GM23338 (cell line): ENCODE results near the gene FAM120A. TPM values are rescaled to one million over a fixed set of nuclear protein-coding genes. Genes with fewer than 3 reads are reported as not detected.

ENCODE experiments used
- ATAC-seq: fragments of 200-7000 bp; cut with Tn5 transposase; 3 replicates; pipeline ENCODE4 v1.9.1; 2020
- DNase-seq: peaks from one replicate; pipeline ENCODE4 v3.0.0-alpha.2; 2015; ENCODE audit warnings: low spot score
- H2AFZ ChIP-seq: fragments of 200-600 bp; sonication (generic); 2 replicates; pipeline ENCODE4 v1.8.0; 2016; ENCODE audit warnings: antibody characterized with exemption, mild to moderate bottlenecking, moderate library complexity
- H3F3A ChIP-seq: fragments of 200-600 bp; sonication (generic); replicated peaks from 2 replicates; pipeline ENCODE4 v1.8.0; 2017; ENCODE audit warnings: antibody characterized with exemption, mixed run types, low read depth
- H3K27ac ChIP-seq: fragments of 200-600 bp; sonication (generic); 2 replicates; pipeline ENCODE4 v1.6.1; 2016; ENCODE audit warnings: low read depth
- H3K27me3 ChIP-seq: fragments of 200-600 bp; sonication (generic); 2 replicates; pipeline ENCODE4 v1.8.0; 2016; ENCODE audit warnings: mild to moderate bottlenecking, mixed run types, moderate library complexity; ENCODE audit not compliant: insufficient read depth
- H3K36me3 ChIP-seq: fragments of 200-600 bp; sonication (generic); 2 replicates; pipeline ENCODE4 v1.8.0; 2016; ENCODE audit warnings: mild to moderate bottlenecking; ENCODE audit not compliant: insufficient read depth
- H3K4me1 ChIP-seq: fragments of 200-600 bp; sonication (generic); 2 replicates; pipeline ENCODE4 v1.8.0; 2016; ENCODE audit warnings: mild to moderate bottlenecking, moderate library complexity; ENCODE audit not compliant: insufficient read depth
- H3K4me2 ChIP-seq: fragments of 200-600 bp; sonication (generic); 2 replicates; pipeline ENCODE4 v1.7.1; 2017; ENCODE audit warnings: mixed run types
- H3K4me3 ChIP-seq: fragments of 200-600 bp; sonication (generic); 2 replicates; pipeline ENCODE4 v1.6.1; 2016; ENCODE audit warnings: mixed run types
- H3K79me2 ChIP-seq: fragments of 200-600 bp; sonication (generic); replicated peaks from 2 replicates; pipeline ENCODE4 v1.8.0; 2017; ENCODE audit warnings: mild to moderate bottlenecking; ENCODE audit not compliant: insufficient read depth
- H3K9me2 ChIP-seq: fragments of 200-600 bp; sonication (generic); 2 replicates; pipeline ENCODE4 v1.8.0; 2017; ENCODE audit not compliant: insufficient read depth
- H4K20me1 ChIP-seq: fragments of 200-600 bp; sonication (generic); replicated peaks from 2 replicates; pipeline ENCODE4 v1.8.0; 2017; ENCODE audit warnings: mild to moderate bottlenecking; ENCODE audit not compliant: insufficient read depth
- H3K27ac Mint-ChIP-seq: 2 replicates; pipeline ENCODE4 v1.8.0; 2020; ENCODE audit warnings: inconsistent platforms, mild to moderate bottlenecking, moderate library complexity, mixed read lengths
- H3K27me3 Mint-ChIP-seq: 3 replicates; pipeline ENCODE4 v1.8.0; 2022; ENCODE audit warnings: low read depth, mild to moderate bottlenecking, moderate library complexity, mixed read lengths, inconsistent platforms; ENCODE audit not compliant: insufficient read depth, poor library complexity
- H3K36me3 Mint-ChIP-seq: 3 replicates; pipeline ENCODE4 v1.8.0; 2021; ENCODE audit warnings: low read depth, mild to moderate bottlenecking, inconsistent platforms, moderate library complexity, mixed read lengths
- H3K4me1 Mint-ChIP-seq: 3 replicates; pipeline ENCODE4 v1.8.0; 2020; ENCODE audit warnings: mild to moderate bottlenecking, inconsistent platforms, mixed read lengths
- H3K4me3 Mint-ChIP-seq: 3 replicates; pipeline ENCODE4 v1.8.0; 2021; ENCODE audit warnings: moderate library complexity, mild to moderate bottlenecking, inconsistent platforms, mixed read lengths
- H3K9me3 Mint-ChIP-seq: 3 replicates; pipeline ENCODE4 v1.8.0; 2020; ENCODE audit warnings: moderate library complexity, mild to moderate bottlenecking, inconsistent platforms, mixed read lengths
- CREB1 ChIP-seq: fragments of 250-450 bp; sonication (Bioruptor Pico); IDR thresholded peaks from 2 replicates; pipeline ENCODE4 v1.5.0; 2020; ENCODE audit warnings: low read depth, mild to moderate bottlenecking, moderate library complexity
- EZH2 ChIP-seq: fragments of 200-600 bp; sonication (generic); IDR thresholded peaks from one replicate; pipeline ENCODE4 v1.8.0; 2017; ENCODE audit warnings: antibody characterized with exemption, mild to moderate bottlenecking, low read depth; ENCODE audit not compliant: unreplicated experiment
- NANOG ChIP-seq: IDR thresholded peaks from 2 replicates; pipeline ENCODE4 v1.6.1; 2016; ENCODE audit warnings: antibody characterized with exemption, borderline replicate concordance
- STAT1 ChIP-seq: IDR thresholded peaks from one replicate; pipeline ENCODE4 v1.6.1; 2016; ENCODE audit warnings: antibody characterized with exemption; ENCODE audit not compliant: unreplicated experiment
- polyA plus RNA-seq: library from polyadenylated mRNA; unstranded; fragments of >200 nt; fragmentation: Nextera tagmentation; extraction: Ambion mirVana; gene quantifications from 2 replicates; pipeline ENCODE4 v1.2.1, GENCODE V29; 2016
- total RNA-seq: library from RNA; depleted of rRNA; stranded (reverse); fragments of >200 nt; shearing (Covaris generic); gene quantifications from 2 replicates; pipeline ENCODE4 v1.2.3, GENCODE V29; 2014
- TF ChIP-seq, protein P1 (sequence below): IDR thresholded peaks from 2 replicates; pipeline ENCODE4 v1.6.1; 2016; ENCODE audit warnings: antibody characterized with exemption
- TF ChIP-seq, protein P2 (sequence below): IDR thresholded peaks from one replicate; pipeline ENCODE4 v1.6.1; 2018; ENCODE audit warnings: antibody characterized with exemption; ENCODE audit not compliant: unreplicated experiment
- TF ChIP-seq, protein P3 (sequence below): fragments of 250-450 bp; sonication (Bioruptor Pico); IDR thresholded peaks from 2 replicates; pipeline ENCODE4 v1.5.0; 2020; ENCODE audit warnings: mild to moderate bottlenecking, moderate library complexity
- TF ChIP-seq, protein P4 (sequence below), 2 experiments: fragments of 200-600 bp in 1 of 2; sonication (generic) in 1 of 2; conservative IDR thresholded peaks; 2 replicates each; pipeline versions ENCODE4 v1.5.1 to v1.6.1; 2016 to 2017; ENCODE audit warnings: antibody characterized with exemption in 2 of 2, low read depth in 2 of 2, mild to moderate bottlenecking in 2 of 2, moderate library complexity in 1 of 2

FAM120A gene
- total and polyA plus RNA-seq, 2 experiments from 2014 or later = 28.2 to 52.5 TPM

DNA sequence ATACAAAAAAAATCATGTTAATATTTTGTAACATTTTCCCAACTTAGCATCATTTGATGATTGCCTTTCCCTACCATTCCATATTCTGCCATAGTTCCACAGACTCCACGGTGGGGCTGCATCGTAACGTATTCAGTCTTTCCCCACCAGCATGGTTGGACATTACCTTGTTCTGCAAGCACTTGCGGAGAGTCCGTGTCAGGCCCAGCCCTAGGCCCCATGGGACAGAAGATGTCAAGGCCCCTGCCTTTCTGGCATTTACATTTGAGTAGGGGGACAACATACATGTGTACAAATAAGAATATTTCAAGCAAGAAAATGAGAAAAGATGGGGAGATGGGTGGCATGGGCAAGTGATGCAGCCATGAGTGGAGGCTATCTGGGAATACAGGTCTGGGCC, 116.7 kb downstream of the FAM120A start:
- DNase-seq (no peak), ATAC-seq (no peak)
- Histone ChIP-seq H3K4me3 (no peak overlapping the region), H4K20me1 (no peaks in the 10 kb centered on the region), H3K27me3 (no peaks in the 10 kb centered on the region), H3K79me2 (no peaks in the 10 kb centered on the region), H3K27ac (no peak overlapping the region), H3K9me2 (no peaks in the 10 kb centered on the region), H3K4me2 (no peak overlapping the region), H3F3A (peaks cover 12% of the 10 kb centered on the region; the same call in 1 of the 2 replicates), H3K36me3 (no peaks in the 10 kb centered on the region), H3K4me1 (0 out of 2 replicates have a peak, but pooled peaks cover 2% of the 10 kb centered on the region), H2AFZ (no peak overlapping the region)
- Mint-ChIP-seq H3K27me3 (peaks cover 14% of the 10 kb centered on the region), H3K9me3 (peaks cover 7% of the 10 kb centered on the region; the same call in 2 of the 3 replicates), H3K27ac (no peak overlapping the region), H3K36me3 (peaks cover 23% of the 10 kb centered on the region), H3K4me3 (no peak overlapping the region), H3K4me1 (peaks cover 22% of the 10 kb centered on the region)
- TF ChIP-seq NANOG (no peak), STAT1 (no peak), EZH2 (no peak), CREB1 (CRISPR knock-in tag) (no peak)
- TF ChIP-seq, protein P1, sequence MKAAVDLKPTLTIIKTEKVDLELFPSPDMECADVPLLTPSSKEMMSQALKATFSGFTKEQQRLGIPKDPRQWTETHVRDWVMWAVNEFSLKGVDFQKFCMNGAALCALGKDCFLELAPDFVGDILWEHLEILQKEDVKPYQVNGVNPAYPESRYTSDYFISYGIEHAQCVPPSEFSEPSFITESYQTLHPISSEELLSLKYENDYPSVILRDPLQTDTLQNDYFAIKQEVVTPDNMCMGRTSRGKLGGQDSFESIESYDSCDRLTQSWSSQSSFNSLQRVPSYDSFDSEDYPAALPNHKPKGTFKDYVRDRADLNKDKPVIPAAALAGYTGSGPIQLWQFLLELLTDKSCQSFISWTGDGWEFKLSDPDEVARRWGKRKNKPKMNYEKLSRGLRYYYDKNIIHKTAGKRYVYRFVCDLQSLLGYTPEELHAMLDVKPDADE = no peak
- TF ChIP-seq, protein P2, sequence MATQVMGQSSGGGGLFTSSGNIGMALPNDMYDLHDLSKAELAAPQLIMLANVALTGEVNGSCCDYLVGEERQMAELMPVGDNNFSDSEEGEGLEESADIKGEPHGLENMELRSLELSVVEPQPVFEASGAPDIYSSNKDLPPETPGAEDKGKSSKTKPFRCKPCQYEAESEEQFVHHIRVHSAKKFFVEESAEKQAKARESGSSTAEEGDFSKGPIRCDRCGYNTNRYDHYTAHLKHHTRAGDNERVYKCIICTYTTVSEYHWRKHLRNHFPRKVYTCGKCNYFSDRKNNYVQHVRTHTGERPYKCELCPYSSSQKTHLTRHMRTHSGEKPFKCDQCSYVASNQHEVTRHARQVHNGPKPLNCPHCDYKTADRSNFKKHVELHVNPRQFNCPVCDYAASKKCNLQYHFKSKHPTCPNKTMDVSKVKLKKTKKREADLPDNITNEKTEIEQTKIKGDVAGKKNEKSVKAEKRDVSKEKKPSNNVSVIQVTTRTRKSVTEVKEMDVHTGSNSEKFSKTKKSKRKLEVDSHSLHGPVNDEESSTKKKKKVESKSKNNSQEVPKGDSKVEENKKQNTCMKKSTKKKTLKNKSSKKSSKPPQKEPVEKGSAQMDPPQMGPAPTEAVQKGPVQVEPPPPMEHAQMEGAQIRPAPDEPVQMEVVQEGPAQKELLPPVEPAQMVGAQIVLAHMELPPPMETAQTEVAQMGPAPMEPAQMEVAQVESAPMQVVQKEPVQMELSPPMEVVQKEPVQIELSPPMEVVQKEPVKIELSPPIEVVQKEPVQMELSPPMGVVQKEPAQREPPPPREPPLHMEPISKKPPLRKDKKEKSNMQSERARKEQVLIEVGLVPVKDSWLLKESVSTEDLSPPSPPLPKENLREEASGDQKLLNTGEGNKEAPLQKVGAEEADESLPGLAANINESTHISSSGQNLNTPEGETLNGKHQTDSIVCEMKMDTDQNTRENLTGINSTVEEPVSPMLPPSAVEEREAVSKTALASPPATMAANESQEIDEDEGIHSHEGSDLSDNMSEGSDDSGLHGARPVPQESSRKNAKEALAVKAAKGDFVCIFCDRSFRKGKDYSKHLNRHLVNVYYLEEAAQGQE = no peak
- TF ChIP-seq, protein P3, sequence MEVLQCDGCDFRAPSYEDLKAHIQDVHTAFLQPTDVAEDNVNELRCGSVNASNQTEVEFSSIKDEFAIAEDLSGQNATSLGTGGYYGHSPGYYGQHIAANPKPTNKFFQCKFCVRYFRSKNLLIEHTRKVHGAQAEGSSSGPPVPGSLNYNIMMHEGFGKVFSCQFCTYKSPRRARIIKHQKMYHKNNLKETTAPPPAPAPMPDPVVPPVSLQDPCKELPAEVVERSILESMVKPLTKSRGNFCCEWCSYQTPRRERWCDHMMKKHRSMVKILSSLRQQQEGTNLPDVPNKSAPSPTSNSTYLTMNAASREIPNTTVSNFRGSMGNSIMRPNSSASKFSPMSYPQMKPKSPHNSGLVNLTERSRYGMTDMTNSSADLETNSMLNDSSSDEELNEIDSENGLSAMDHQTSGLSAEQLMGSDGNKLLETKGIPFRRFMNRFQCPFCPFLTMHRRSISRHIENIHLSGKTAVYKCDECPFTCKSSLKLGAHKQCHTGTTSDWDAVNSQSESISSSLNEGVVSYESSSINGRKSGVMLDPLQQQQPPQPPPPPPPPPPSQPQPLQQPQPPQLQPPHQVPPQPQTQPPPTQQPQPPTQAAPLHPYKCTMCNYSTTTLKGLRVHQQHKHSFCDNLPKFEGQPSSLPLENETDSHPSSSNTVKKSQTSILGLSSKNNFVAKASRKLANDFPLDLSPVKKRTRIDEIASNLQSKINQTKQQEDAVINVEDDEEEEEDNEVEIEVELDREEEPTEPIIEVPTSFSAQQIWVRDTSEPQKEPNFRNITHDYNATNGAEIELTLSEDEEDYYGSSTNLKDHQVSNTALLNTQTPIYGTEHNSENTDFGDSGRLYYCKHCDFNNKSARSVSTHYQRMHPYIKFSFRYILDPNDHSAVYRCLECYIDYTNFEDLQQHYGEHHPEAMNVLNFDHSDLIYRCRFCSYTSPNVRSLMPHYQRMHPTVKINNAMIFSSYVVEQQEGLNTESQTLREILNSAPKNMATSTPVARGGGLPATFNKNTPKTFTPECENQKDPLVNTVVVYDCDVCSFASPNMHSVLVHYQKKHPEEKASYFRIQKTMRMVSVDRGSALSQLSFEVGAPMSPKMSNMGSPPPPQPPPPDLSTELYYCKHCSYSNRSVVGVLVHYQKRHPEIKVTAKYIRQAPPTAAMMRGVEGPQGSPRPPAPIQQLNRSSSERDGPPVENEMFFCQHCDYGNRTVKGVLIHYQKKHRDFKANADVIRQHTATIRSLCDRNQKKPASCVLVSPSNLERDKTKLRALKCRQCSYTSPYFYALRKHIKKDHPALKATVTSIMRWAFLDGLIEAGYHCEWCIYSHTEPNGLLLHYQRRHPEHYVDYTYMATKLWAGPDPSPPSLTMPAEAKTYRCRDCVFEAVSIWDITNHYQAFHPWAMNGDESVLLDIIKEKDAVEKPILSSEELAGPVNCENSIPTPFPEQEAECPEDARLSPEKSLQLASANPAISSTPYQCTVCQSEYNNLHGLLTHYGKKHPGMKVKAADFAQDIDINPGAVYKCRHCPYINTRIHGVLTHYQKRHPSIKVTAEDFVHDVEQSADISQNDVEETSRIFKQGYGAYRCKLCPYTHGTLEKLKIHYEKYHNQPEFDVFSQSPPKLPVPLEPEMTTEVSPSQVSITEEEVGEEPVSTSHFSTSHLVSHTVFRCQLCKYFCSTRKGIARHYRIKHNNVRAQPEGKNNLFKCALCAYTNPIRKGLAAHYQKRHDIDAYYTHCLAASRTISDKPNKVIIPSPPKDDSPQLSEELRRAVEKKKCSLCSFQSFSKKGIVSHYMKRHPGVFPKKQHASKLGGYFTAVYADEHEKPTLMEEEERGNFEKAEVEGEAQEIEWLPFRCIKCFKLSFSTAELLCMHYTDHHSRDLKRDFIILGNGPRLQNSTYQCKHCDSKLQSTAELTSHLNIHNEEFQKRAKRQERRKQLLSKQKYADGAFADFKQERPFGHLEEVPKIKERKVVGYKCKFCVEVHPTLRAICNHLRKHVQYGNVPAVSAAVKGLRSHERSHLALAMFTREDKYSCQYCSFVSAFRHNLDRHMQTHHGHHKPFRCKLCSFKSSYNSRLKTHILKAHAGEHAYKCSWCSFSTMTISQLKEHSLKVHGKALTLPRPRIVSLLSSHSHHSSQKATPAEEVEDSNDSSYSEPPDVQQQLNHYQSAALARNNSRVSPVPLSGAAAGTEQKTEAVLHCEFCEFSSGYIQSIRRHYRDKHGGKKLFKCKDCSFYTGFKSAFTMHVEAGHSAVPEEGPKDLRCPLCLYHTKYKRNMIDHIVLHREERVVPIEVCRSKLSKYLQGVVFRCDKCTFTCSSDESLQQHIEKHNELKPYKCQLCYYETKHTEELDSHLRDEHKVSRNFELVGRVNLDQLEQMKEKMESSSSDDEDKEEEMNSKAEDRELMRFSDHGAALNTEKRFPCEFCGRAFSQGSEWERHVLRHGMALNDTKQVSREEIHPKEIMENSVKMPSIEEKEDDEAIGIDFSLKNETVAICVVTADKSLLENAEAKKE (CRISPR knock-in tag) = no peak
- TF ChIP-seq, protein P4, sequence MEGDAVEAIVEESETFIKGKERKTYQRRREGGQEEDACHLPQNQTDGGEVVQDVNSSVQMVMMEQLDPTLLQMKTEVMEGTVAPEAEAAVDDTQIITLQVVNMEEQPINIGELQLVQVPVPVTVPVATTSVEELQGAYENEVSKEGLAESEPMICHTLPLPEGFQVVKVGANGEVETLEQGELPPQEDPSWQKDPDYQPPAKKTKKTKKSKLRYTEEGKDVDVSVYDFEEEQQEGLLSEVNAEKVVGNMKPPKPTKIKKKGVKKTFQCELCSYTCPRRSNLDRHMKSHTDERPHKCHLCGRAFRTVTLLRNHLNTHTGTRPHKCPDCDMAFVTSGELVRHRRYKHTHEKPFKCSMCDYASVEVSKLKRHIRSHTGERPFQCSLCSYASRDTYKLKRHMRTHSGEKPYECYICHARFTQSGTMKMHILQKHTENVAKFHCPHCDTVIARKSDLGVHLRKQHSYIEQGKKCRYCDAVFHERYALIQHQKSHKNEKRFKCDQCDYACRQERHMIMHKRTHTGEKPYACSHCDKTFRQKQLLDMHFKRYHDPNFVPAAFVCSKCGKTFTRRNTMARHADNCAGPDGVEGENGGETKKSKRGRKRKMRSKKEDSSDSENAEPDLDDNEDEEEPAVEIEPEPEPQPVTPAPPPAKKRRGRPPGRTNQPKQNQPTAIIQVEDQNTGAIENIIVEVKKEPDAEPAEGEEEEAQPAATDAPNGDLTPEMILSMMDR (conservative IDR thresholded peaks at IDR 0.05; ENCODE audit: low read depth in 2 of 2) = no peak
